Forelimb muscle (tissue), 1 donor: ENCODE data around the gene OTX2. TPM values are rescaled to one million over a fixed set of nuclear protein-coding genes. Genes with fewer than 3 reads are reported as not detected.

Experiments used
- DNase-seq: peaks from one replicate; pipeline ENCODE4 v3.0.0-alpha.2; 2013; ENCODE audit warnings: low read depth
- polyA plus RNA-seq: library from polyadenylated mRNA; unstranded; fragments of 120-200 nt; gene quantifications from one replicate; pipeline ENCODE4 v1.2.1, GENCODE V29; 2013; ENCODE audit not compliant: insufficient read length

OTX2 gene
- polyA plus RNA-seq = not detected

DNA sequence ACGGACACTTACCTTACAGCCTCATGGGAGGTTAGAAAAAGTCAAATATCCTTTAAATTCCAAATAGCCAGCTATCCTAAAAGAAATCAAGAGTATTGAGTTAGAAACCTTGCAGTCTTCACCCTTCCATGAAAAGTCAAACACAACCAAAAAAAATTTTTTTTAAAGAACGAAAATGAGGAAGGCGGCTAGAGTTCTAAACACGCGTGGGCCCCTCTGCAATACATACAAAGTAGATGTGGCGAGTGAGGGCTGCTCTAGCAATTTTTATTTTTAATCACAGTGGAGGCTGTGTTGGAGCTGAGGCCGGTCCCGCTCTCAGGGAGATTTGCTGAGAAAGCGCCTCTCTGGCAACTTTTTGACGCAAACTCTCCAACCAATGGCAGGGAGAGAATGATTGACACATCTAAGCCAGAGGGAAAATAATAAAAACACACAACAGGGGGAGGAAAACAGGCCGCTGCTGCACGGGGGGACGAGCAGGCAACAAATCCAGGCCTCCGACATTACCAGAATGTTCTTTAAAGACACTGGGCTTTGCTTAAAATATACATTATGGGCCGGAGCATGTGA, at the start of gene OTX2:
Gene OTX2 (minus strand): TSS at position 333 of the 573 bp plus-strand sequence. CDS start 5,023 bp downstream, outside the sequence.
- DNase-seq = no peak

DNA sequence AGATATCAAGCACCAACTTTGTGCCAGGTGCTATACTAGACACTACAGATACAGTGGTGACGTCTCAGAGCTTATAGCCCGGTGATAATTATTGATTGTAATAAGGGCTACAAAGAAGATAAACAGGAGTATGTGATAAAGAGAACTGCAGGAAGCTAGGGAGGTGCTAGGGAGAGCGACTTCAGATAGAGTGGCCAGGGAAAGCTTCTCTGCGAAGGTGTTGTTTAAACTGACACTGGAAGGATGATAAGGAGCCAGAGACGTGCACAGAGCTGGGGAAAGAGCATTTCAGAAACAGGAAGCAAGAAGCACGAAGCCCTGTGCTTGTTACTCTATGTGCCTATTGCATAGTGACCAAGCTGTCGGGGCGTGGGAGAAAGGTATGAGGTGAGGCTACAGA, 48.1 kb upstream of the OTX2 start:
- no peak for DNase-seq

DNA sequence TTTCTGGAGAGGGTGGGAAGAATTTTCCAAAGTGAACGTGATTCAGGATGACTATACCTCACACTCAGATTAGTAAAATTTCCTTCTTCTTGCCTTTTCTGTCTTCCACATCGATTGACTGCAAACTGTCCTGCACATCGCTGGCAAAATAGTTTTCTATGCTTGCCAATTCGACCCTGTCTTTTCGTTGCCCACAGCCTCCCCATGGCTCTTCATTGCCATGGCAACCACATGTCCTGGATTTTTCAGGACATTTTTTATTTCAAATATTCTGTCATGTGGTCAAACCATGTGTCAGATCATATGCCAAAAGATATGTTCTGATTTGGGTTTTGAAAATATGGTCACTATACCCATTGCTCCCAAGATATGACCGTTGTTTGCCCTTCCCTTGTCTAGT, 46.9 kb upstream of the OTX2 start:
- DNase-seq = no peak

DNA sequence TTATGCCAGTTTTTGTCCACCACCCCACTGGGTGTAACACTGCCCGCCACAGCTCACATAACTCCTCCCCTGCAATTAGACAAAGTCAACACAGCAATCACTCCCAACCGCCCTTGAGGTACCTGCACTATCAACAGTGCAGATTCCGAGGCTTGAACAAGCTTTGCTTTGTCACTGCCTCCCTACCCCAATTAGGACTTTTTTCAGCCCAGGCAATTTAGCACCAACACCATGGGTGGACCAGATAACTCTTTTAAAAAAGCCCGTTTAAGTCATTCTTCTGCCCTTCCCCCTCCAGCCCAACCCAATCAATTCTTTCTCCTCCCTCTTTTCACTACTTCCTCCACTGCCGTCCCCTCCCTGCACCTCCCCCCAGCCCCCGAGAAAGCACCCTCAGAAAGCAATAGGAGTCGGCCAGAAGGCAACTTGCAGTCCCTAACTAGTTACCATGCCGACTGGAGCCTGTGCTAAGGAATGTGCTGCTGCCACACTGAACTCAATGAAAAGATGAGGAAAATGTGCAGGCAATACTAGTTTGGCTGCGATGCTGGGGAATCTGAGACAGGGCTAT, 45.7 kb upstream of the OTX2 start:
- DNase-seq = no peak

DNA sequence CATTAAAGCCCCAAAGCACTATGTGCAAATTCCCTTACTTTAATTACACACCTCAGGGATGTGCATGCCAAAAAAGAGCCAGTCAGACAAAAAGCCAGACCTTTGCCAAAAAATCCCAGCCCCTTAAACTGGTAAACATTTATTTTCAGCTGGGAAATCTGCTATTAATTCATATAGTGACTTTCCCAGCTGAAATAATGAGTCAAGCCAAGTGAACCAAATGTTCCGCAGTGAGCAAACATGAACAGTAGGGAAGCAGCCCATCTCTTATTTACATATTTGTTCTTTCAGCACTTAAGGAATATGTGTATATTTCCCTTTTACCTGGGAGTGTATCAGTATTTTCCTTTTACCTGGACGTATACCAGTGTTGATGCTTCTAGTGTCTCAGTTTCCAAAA, 44.0 kb upstream of the OTX2 start:
- DNase-seq = no peak

DNA sequence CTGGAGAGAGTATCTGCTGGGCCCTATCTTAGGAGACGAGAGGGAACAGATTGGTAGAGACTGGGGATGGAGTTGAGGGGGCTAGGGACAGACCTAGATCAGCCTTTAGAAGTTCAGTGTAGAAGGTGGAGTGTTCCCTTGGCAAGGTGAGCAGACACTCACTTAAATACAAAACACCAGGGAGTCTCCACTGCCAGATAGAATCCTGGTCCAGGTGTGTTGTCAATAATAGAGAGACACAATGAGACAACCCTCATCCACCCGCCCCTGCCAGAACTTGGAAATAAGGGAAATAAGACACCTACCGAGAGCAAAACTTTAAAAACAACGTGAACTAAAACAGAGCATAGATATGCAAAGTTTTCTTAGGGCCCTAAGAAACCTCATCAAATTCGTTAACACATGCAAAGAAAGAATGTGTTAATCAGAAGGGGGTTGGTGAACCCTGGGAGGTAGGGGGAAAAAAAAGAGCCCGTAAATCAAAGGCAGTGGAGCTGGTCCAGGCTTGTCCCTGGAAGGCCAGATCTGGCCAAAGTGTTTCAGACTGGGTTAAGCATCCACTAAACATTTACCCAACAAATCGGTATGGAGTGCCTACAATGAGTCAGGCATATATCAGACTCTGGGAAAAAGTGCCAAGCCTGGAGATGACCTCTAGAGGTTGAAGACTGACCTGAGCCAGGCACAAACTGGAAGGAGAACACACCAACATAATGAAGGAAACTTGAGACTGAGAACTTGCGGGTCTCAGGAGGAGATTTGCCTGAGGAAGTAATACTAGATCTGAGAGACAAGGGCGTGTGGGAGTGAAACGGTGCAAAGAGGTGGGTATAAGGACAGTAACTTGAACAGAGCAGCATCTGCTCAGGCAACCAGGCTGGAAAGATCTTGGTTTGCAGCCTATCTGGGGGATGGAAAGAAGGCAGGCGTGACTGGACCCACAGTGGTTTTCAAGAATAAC, 37.0 kb upstream of the OTX2 start:
- DNase-seq = no peak

DNA sequence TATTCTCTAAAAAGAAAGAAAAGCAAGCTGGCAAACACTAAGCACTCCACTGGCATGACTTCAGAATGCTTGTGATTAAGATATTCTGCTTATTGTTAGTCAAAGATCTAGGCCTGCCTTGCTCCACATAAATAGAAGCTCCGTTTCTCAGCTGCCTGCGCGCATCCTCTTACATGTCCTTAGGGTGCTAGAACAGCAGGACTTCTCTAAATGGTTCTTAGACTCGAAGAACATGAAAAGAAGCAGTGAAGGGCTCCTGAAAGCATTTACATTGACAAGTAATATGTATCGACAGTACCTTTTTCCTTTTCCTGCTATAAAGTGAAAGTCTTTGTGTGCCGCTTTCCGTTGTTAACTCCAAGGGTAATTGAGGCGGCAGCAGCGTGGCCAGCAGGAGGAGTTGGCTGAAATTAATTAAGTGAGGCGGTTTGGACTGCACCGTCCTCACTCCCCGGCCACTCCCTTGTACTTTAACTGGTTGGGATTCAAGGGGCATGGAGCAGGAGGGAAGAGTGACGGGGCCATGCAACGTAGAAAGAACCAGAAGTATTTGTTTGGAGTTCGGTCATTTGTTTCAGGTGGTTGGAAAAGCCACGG, 34.2 kb upstream of the OTX2 start:
- no peak for DNase-seq

DNA sequence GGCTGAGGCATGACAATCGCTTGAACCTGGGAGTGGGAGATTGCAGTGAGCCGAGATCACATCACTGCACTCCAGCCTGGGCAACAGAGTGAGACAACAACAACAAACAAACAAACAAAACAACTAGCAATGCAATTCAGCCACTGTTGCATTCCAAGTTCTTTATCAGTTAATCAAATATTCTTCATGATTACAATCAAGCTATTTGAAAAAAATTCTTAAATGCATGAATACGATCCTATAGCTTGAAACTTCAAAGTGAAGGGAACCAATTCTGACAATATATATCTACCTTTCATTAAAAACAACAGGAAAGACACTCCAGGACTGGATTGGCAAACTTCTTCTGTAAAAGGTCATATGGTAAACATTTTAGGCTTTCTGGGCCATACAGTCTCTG, 31.3 kb upstream of the OTX2 start:
- no peak for DNase-seq

DNA sequence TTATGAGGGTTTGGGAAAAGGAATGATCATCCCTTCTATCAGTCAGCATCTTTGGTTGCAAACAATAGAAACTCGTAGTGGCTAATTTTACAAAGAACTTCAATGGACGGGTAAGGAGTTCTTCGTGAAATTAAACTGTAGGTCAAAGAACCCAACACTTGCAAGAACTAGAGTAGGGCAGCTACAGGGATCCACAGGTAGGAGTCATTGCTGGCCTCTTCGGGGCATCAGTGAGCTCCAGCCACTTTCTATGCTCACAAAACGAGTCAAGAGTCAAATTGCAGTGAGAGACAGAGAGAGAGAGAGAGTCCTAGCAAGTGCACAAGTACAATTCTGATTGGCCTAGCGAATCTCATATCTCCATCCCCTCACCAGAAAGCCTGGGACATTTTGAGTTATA, 29.9 kb upstream of the OTX2 start:
- DNase-seq = no peak

DNA sequence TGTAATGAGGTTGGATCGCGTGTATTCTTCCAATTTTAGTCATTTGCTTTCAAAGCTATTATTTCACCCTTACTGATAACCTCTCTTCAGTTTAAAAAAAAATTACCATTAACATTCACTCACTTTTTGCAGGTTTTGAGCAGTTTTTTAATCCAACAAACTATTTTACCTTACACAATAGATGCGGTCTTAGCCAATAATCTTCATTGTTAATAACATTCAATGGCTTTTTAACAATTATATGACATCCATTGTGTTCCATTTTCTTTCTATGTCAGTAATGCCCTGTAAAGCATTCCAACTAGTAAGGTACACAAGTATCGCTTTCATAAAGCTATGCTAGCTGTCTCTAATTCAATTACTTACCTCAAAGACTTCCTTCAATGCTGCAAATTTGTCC, 18.9 kb upstream of the OTX2 start:
- DNase-seq = no peak

DNA sequence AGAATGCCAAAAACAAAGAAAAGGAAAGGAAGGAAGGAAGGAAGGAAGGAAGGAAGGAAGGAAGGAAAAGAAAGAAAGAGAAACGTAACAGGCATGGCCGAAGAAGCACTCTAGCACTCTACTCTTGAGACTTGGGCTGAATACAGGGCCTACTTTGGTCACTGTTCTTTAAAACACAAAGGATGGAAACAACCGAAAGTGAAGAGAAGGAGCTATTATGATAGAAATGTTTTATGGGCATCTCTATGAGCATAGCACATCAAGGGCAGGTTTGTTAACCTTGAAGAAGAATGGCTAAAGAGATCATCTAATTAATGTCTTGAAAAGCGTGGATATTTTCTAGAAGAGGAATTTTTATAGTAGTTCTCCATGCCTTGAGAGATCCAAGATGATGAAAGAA, 15.9 kb upstream of the OTX2 start:
- DNase-seq = no peak

DNA sequence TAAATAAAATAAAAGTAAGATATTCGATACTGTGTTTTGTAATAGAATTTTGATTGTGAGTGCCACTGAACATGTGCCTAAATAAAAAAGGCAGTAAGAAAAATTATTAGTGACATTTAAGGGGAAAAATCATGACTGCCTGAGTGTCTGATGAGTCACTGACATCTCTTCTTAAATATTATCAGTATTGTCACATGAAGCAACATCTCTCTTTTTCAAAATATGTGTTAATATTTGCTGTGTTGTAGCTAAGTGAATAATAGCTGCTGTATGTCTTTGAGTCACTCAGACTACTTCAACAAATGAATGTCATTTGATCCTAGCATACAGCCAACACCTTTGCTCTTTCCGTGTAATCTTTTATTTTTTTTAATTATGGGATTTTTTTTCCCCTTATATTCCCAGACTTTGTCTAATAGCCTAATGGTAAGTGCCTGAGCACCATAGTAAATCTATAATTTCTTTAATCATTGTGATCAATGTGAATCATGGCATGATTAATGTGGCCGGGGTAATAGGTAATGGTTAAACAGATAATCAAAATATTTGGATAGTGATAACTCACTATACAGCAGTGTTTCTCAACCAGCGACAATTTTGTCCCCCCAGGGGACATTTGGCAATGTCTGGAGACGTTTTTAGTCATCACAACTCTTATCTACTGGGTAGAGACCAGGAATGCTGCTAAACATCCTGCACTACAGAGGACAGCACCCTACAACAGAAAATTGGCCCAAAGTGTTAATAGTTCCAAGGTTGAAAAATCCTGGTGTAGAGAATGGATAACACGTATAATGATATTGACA, 11.7 kb upstream of the OTX2 start:
- no peak for DNase-seq

DNA sequence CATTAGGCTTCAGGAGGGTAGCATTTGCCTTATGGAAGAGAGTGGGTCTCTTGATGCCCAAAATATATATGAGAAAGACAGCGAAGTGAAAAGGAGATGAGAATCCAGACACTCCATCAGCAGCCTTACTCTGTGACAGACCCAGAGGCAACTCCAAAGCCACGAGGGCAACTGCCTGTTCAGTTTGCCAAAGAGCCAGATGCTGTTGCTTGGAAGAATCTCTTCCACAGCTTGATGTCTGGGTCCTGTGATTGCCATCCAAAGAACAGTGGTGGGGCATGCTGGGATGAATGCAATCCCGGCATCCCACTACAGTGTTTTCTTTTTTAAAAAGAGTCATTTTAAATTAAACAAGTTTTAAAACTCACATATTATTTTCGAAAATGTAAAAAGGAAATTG, 10.9 kb upstream of the OTX2 start:
- no peak for DNase-seq

DNA sequence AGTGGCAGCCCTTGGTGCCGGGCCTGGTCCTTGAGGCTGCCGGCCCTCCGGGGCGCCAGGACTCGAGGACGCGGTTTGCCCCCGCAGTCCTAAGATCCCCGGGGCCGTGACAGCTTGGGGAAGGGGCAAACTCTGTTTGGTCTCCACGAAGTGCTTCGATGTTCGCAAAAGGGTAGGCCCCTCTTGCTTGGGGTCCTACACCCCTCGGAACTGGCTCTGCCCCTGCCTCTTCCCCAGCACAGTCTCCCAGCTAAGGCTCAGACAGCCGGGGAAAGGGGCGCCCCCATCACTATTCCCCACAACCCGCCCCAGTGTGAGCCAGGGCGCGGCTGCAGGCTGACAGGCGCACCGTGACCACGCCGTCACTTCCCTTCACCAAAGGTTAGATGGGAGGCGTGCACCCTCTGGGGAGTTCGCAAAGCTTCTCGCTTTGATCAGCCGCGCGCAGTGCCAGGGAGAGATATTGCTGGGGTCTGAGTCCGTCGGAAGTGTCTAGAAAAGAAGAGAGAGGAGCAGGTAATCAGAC, 7.2 kb upstream of the OTX2 start:
- no peak for DNase-seq

DNA sequence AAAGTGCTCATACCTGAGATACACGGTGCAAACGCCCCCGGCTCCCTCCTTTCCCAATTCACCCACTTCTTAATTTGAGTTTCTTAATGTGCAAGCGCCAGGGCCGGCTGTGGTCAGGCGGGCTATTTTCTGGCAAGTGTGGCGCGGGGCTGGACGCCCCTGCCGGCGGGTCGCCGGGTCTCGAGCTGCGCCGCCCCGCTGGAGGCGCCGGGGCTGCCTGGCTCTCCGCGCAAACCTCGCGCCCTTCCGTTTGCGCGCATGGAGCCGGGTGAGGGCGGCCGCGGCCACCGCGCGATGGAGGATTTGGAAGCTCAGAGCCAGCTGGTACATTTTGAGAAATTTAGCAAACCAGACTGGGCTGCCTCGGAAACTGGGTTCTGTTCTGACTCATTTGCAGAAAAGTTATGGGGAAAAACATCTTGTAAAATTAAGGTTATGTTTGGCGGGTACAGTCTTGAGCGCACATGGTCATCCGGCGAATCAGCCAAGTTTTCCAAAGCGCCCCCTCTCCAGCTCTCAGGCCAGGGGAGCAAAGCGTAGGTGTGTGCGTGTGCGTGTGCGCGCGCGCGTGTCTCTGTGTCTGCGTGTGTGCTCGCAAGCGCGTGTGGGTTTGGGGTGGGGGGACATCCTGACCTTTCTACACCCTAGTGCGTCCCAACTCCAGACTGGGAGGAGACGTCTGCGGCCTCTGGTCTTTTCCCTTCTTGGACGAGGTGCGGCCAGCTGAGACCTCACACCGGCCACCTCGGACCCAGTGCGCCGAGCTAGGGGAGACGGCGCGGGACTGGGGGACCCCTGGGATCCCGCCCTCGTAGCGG, 6.5 kb upstream of the OTX2 start:
- no peak for DNase-seq

DNA sequence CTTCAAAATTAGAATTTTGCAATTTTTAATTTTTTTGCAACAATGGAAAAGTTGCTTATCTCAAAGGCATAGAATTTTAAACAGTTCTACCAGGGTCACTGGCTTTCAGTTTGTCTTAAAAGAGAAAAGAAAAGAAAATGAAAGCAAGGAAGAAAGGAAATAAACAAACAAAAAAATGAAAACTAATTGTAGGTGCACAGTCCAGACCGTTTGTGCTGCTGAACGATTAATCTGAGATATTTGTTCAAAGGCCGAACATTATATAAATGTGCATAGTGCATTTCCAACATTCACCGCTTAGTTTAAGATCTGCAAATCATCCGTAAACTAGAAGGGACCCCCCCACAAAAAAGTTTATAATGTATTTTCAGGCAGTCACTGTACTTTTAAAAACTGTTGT, 5.5 kb upstream of the OTX2 start:
- DNase-seq = no peak

DNA sequence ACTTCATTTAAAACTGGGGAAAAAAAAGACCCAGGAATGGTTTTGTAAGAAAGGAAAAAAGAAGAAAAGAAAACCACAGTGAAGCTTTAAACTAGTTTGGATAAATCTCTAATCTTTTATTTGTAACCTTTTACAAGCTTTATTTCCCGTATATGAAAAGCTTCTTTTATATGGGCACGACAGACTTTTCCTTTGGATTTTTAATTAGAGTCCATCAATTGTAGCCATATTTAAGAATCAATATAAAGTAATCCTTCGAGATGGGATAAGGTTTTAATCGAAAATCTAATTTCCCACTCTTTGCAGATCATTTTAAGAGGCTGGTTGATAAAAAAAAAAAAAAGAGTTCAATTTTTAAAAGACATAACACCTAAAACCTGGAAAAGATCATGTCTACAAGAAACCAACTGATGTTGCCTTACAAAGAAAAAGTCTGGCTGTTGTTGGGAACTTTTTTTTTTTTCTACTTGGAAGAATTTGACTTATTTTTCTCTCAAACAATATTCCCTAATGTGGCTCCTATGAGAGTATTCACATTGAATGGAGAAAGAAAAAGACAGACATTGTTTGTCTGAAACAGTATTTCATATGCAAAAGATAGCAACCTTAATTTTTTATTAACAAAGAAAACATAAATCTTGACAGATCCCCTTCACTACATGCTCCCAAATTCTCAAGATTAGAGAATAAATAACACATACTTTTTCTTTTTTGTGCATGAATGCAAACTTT, 4.9 kb upstream of the OTX2 start:
- no peak for DNase-seq

DNA sequence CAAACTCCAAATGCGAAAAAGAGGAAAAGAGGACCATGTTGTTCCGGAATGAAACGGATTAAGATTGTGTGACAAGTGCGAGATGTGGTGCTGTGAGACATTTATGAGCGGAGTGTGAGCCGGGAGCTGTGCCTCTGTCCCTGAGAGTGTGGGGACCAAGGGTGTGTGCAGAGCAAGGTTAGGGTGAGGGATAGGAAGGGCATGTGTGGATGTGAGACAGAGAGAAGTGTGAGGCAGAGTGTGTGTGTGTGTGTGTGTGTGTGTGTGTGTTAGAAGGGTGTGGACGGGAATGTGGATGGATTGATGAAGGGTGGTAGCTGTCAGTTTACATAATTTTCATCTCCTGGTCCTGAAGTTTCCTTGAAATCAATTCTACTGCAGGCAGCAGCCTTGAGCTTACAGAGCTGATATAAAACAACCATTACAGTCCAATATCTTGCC, 4.3 kb upstream of the OTX2 start:
- DNase-seq = no peak

DNA sequence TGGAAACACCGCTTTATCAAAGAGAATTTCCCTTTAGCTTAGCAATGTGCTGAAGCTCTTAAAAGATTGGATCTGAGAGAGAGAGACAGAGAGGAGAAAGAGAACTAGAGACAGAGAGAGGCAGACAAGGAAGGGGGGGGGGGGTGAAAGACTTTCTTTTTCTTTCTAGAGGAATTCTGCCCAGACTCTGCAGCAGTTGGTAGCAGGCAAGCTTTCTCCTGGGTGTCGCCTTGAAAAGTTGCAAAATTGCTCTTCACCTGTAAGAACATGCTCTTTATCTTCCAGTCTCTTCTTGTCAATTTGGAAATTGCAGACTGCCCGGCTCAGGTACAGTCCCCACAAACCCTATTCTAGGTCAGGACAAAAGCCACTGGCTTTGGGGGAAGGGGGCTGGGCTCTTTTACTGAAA, 2.9 kb upstream of the OTX2 start:
- no peak for DNase-seq
